ENCODE data around the gene BNC1.
"Not testable (repeated sequence)": the region's sequence is repeated elsewhere in the genome, so short reads cannot be mapped to it uniquely, and the experiment has no call there.

BNC1 gene

GRCh38 chr15:83290236-83290635 lies 5.8 kb upstream of the BNC1 start:
- DNase-seq = no peak

- no peak for DNase-seq
Measured at GRCh38 chr15:83289160-83289559, 4.7 kb upstream of the BNC1 start.

- DNase-seq = no peak
Measured at GRCh38 chr15:83288381-83288801, 3.9 kb upstream of the BNC1 start.

- no peak for DNase-seq
Measured at GRCh38 chr15:83287541-83288027, 3.1 kb upstream of the BNC1 start.

- DNase-seq = no peak
Measured at GRCh38 chr15:83285979-83286553, 1.6 kb upstream of the BNC1 start.

GRCh38 chr15:83285284-83285978 lies 967 bp upstream of the BNC1 start:
- no peak for DNase-seq

- no peak for DNase-seq
Measured at GRCh38 chr15:83283813-83284558, 478 bp downstream of the BNC1 start.

- DNase-seq = no peak
Measured at GRCh38 chr15:83283138-83283812, 1.2 kb downstream of the BNC1 start.

GRCh38 chr15:83282776-83283137 lies 1.7 kb downstream of the BNC1 start:
- DNase-seq = no peak

GRCh38 chr15:83282141-83282540 lies 2.3 kb downstream of the BNC1 start:
- no peak for DNase-seq

- no peak for DNase-seq
Measured at GRCh38 chr15:83278191-83278590, 6.3 kb downstream of the BNC1 start.

- no peak for DNase-seq
Measured at GRCh38 chr15:83276661-83277060, 7.8 kb downstream of the BNC1 start.

GRCh38 chr15:83275412-83275811 lies 9.1 kb downstream of the BNC1 start:
- DNase-seq = no peak

GRCh38 chr15:83270176-83270575 lies 14.3 kb downstream of the BNC1 start:
- DNase-seq = no peak

- no peak for DNase-seq
Measured at GRCh38 chr15:83268147-83268546, 16.3 kb downstream of the BNC1 start.

GRCh38 chr15:83262594-83263315 lies 21.7 kb downstream of the BNC1 start:
- no peak for DNase-seq

GRCh38 chr15:83262181-83262580 lies 22.3 kb downstream of the BNC1 start:
- not testable (repeated sequence) for DNase-seq

- DNase-seq = no peak
Measured at GRCh38 chr15:83250781-83251180, 33.7 kb downstream of the BNC1 start.

- DNase-seq = no peak
Measured at GRCh38 chr15:83249030-83249343, 35.5 kb downstream of the BNC1 start.

GRCh38 chr15:83248151-83249029 lies 36.1 kb downstream of the BNC1 start:
- DNase-seq = no peak

GRCh38 chr15:83243634-83244033 lies 40.8 kb downstream of the BNC1 start:
- no peak for DNase-seq

GRCh38 chr15:83230242-83230641 lies 54.2 kb downstream of the BNC1 start:
- no peak for DNase-seq
